Osteocyte (in vitro differentiated cells): ENCODE data around the gene SETDB1. TPM values are rescaled to one million over a fixed set of nuclear protein-coding genes. Genes with fewer than 3 reads are reported as not detected.
A peak's percentile ranks its signal among the peaks of the same experiment; 100 is the strongest.

Source experiments
- DNase-seq: peaks from one replicate; pipeline ENCODE4 v3.0.0; 2021; ENCODE audit warnings: mixed read lengths; ENCODE audit not compliant: unreplicated experiment; ENCODE audit errors: extremely low spot score
- H3K27ac Mint-ChIP-seq: one replicate; pipeline ENCODE4 v1.8.0; 2021; ENCODE audit warnings: mild to moderate bottlenecking, mixed read lengths; ENCODE audit not compliant: unreplicated experiment
- H3K27me3 Mint-ChIP-seq: one replicate; pipeline ENCODE4 v1.8.0; 2021; ENCODE audit warnings: mixed read lengths; ENCODE audit not compliant: unreplicated experiment
- H3K36me3 Mint-ChIP-seq: one replicate; pipeline ENCODE4 v1.8.0; 2021; ENCODE audit warnings: mixed read lengths; ENCODE audit not compliant: unreplicated experiment
- H3K4me1 Mint-ChIP-seq: one replicate; pipeline ENCODE4 v1.8.0; 2021; ENCODE audit warnings: mixed read lengths; ENCODE audit not compliant: unreplicated experiment
- H3K4me3 Mint-ChIP-seq: one replicate; pipeline ENCODE4 v1.8.0; 2021; ENCODE audit warnings: mild to moderate bottlenecking, moderate library complexity, mixed read lengths; ENCODE audit not compliant: unreplicated experiment
- H3K9me3 Mint-ChIP-seq: one replicate; pipeline ENCODE4 v1.8.0; 2021; ENCODE audit warnings: mixed read lengths; ENCODE audit not compliant: unreplicated experiment
- total RNA-seq: library from RNA; stranded (reverse); gene quantifications from 2 replicates; pipeline ENCODE4 v1.2.1, GENCODE V29; 2021
- TF ChIP-seq, protein P1 (sequence below): fragments of 200-600 bp; sonication (generic); IDR thresholded peaks from 2 replicates; pipeline ENCODE4 v1.5.0; 2021; ENCODE audit warnings: antibody characterized with exemption, mild to moderate bottlenecking, moderate library complexity

The SETDB1 gene
- total RNA-seq, 1 donor from 2014 or later = 53.5 TPM

GRCh38 chr1:151001602-151002001 is 75.4 kb downstream of the SETDB1 start:
- H3K4me3 Mint-ChIP-seq = no peak overlapping the region
- H3K27me3 Mint-ChIP-seq = no peaks in the 10 kb centered on the region

DNA sequence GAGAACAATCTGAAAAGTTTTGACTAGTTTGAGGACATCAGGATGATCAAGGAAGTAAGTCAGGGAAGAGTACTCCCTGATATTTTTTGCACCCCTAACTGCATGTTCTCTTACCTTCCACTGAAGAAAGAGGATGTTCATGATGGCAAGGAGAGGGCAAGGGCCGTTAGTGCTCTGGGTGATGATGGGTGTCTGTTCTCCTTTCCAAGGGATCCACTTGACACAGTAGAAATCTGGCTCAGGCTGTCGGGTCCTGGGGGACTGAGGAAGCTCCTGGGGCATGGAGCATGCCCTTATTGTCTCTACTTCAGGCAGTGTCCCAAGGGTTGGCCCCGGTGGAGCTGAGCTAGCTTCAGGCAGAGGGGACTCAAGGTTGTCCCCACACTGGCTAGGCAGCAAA is 75.9 kb downstream of the SETDB1 start:
- Mint-ChIP-seq H3K4me3 (no peak overlapping the region), H3K4me1 (peaks cover 35% of the 10 kb centered on the region), H3K36me3 (peaks cover 19% of the 10 kb centered on the region), H3K27ac (no peak overlapping the region), H3K27me3 (no peaks in the 10 kb centered on the region), H3K9me3 (no peaks in the 10 kb centered on the region)
- TF ChIP-seq, protein P1, sequence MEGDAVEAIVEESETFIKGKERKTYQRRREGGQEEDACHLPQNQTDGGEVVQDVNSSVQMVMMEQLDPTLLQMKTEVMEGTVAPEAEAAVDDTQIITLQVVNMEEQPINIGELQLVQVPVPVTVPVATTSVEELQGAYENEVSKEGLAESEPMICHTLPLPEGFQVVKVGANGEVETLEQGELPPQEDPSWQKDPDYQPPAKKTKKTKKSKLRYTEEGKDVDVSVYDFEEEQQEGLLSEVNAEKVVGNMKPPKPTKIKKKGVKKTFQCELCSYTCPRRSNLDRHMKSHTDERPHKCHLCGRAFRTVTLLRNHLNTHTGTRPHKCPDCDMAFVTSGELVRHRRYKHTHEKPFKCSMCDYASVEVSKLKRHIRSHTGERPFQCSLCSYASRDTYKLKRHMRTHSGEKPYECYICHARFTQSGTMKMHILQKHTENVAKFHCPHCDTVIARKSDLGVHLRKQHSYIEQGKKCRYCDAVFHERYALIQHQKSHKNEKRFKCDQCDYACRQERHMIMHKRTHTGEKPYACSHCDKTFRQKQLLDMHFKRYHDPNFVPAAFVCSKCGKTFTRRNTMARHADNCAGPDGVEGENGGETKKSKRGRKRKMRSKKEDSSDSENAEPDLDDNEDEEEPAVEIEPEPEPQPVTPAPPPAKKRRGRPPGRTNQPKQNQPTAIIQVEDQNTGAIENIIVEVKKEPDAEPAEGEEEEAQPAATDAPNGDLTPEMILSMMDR = no peak
- DNase-seq = no peak

More at GRCh38 chr1:151001602-151002001, 75.4 kb downstream of the SETDB1 start:
- TF ChIP-seq, protein P1 = no peak
- Mint-ChIP-seq H3K36me3 (peaks cover 21% of the 10 kb centered on the region), H3K27ac (no peak overlapping the region), H3K4me1 (peaks cover 31% of the 10 kb centered on the region), H3K9me3 (no peaks in the 10 kb centered on the region)
- DNase-seq = no peak

- Mint-ChIP-seq H3K9me3 (no peaks in the 10 kb centered on the region), H3K27ac (peak overlapping the region; percentile 66), H3K36me3 (peaks cover 16% of the 10 kb centered on the region), H3K4me1 (peaks cover 41% of the 10 kb centered on the region), H3K27me3 (no peaks in the 10 kb centered on the region), H3K4me3 (peak overlapping the region; percentile 1)
- no peak for DNase-seq
- TF ChIP-seq, protein P1 = no peak
Measured at GRCh38 chr1:151002611-151003010, 76.4 kb downstream of the SETDB1 start.

GRCh38 chr1:151003180-151003579 is 77.0 kb downstream of the SETDB1 start:
- Mint-ChIP-seq H3K27ac (no peak overlapping the region), H3K36me3 (peaks cover 16% of the 10 kb centered on the region), H3K9me3 (no peaks in the 10 kb centered on the region), H3K4me1 (peaks cover 47% of the 10 kb centered on the region), H3K4me3 (no peak overlapping the region), H3K27me3 (no peaks in the 10 kb centered on the region)
- TF ChIP-seq, protein P1 = no peak
- DNase-seq = no peak

- no peaks in the 10 kb centered on the region for H3K27me3 Mint-ChIP-seq
- TF ChIP-seq, protein P1 = no peak
- no peak for DNase-seq
- H3K4me3 Mint-ChIP-seq = peak overlapping the region; percentile 94
- no peaks in the 10 kb centered on the region for H3K9me3 Mint-ChIP-seq
- H3K36me3 Mint-ChIP-seq = peaks cover 12% of the 10 kb centered on the region
- peak overlapping the region; percentile 99 for H3K27ac Mint-ChIP-seq
- peaks cover 60% of the 10 kb centered on the region for H3K4me1 Mint-ChIP-seq
Measured at GRCh38 chr1:151005729-151006319, 79.7 kb downstream of the SETDB1 start.
